Progenitor cell of endocrine pancreas (in vitro differentiated cells): Measurements from ENCODE around the gene POLR3GL. TPM values are rescaled to one million over a fixed set of nuclear protein-coding genes. Genes with fewer than 3 reads are reported as not detected.

Source experiments
- DNase-seq: peaks from one replicate; pipeline ENCODE4 v3.0.0; 2021; ENCODE audit warnings: low spot score; ENCODE audit not compliant: unreplicated experiment
- H3K27ac Mint-ChIP-seq: 2 replicates; pipeline ENCODE4 v1.8.0; 2021; ENCODE audit warnings: mild to moderate bottlenecking, moderate library complexity, mixed read lengths
- H3K27me3 Mint-ChIP-seq: 2 replicates; pipeline ENCODE4 v1.8.0; 2021; ENCODE audit warnings: mixed read lengths
- H3K36me3 Mint-ChIP-seq: 2 replicates; pipeline ENCODE4 v1.8.0; 2022; ENCODE audit warnings: mixed read lengths; ENCODE audit not compliant: insufficient read depth
- H3K4me1 Mint-ChIP-seq: 2 replicates; pipeline ENCODE4 v1.8.0; 2021; ENCODE audit warnings: low read depth, mixed read lengths
- H3K4me3 Mint-ChIP-seq: 2 replicates; pipeline ENCODE4 v1.8.0; 2021; ENCODE audit warnings: low read depth, mild to moderate bottlenecking, moderate library complexity, mixed read lengths
- H3K9me3 Mint-ChIP-seq: 2 replicates; pipeline ENCODE4 v1.8.0; 2021; ENCODE audit warnings: low read depth, mixed read lengths
- total RNA-seq: library from RNA; stranded (reverse); gene quantifications from 2 replicates; pipeline ENCODE4 v1.2.1, GENCODE V29; 2021
- TF ChIP-seq, protein P1 (sequence below): fragments of 200-600 bp; sonication (generic); IDR thresholded peaks from one replicate; pipeline ENCODE4 v1.5.0; 2021; ENCODE audit warnings: antibody characterized with exemption, mild to moderate bottlenecking; ENCODE audit not compliant: unreplicated experiment

POLR3GL gene
- total RNA-seq, 1 donor from 2014 or later = 13.7 TPM

DNA sequence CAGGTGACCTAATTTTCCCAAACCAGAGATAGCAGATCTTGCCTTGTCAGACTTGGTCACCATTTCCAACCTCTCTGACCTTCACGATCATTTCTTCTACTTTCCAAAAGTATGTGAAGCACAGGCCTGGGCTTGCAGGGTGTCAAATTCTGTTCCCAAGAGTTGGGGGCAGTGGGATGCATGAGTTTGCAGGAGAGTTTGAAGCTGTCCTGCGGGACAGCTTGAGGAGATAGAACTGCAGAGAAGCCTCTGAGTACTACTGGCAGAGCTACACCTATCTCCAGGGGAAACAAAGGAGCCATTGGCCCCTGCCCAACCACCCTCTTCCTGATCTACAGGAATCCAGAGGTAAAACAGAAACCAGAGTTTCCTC lies 20.6 kb downstream of the POLR3GL start:
- Mint-ChIP-seq H3K27me3 (no peaks in the 10 kb centered on the region), H3K9me3 (no peaks in the 10 kb centered on the region), H3K36me3 (no peaks in the 10 kb centered on the region), H3K27ac (no peak overlapping the region), H3K4me1 (peaks cover 9% of the 10 kb centered on the region), H3K4me3 (no peak overlapping the region)
- DNase-seq = no peak
- TF ChIP-seq, protein P1, sequence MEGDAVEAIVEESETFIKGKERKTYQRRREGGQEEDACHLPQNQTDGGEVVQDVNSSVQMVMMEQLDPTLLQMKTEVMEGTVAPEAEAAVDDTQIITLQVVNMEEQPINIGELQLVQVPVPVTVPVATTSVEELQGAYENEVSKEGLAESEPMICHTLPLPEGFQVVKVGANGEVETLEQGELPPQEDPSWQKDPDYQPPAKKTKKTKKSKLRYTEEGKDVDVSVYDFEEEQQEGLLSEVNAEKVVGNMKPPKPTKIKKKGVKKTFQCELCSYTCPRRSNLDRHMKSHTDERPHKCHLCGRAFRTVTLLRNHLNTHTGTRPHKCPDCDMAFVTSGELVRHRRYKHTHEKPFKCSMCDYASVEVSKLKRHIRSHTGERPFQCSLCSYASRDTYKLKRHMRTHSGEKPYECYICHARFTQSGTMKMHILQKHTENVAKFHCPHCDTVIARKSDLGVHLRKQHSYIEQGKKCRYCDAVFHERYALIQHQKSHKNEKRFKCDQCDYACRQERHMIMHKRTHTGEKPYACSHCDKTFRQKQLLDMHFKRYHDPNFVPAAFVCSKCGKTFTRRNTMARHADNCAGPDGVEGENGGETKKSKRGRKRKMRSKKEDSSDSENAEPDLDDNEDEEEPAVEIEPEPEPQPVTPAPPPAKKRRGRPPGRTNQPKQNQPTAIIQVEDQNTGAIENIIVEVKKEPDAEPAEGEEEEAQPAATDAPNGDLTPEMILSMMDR = no peak

DNA sequence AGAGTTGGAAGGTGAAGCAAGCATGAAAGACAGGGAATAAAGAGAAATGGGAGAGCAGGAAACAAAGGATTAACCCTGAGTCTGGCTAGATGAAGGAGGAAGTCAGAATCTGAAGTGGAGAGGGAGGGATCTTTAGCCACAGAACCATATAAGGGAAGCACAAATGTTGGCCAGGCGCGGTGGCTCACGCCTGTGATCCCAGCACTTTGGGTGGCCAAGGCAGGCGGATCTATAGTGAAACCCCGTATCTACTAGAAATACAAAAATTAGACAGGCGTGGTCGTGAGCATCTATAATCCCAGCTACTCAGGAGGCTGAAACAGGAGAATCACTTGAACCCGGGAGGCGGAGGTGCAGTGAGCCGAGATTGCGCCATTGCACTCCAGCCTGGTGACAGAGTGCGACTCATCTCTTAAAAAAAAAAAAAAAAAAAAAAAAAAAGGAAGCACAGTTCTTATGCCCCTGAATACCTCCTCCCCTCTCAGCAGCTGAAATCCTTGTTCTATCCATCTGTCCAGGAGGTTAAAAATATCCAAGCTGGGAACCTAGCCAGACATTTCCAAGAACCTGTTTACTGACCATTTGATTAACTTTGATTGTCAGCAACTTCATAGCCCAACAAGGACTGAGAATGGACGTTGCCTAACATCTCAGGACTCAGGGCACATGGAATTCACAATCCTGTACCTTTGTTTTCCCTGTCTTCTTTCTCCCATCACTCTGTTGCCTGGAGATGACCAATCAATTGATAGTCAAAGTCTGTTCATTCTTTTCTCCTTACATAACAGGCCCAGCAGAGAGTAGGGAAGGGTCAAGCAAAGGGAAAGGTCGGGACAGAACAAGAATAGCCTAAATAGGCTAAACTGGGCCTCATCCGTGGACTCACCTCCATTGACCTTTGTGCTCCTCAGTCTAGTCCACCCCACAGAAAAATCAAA lies 21.3 kb downstream of the POLR3GL start:
- no peaks in the 10 kb centered on the region for H3K36me3 Mint-ChIP-seq
- H3K4me1 Mint-ChIP-seq = peaks cover 12% of the 10 kb centered on the region
- no peak for DNase-seq
- H3K27me3 Mint-ChIP-seq = no peaks in the 10 kb centered on the region
- TF ChIP-seq, protein P1 = no peak
- no peaks in the 10 kb centered on the region for H3K9me3 Mint-ChIP-seq
- H3K4me3 Mint-ChIP-seq = no peak overlapping the region
- no peak overlapping the region for H3K27ac Mint-ChIP-seq

DNA sequence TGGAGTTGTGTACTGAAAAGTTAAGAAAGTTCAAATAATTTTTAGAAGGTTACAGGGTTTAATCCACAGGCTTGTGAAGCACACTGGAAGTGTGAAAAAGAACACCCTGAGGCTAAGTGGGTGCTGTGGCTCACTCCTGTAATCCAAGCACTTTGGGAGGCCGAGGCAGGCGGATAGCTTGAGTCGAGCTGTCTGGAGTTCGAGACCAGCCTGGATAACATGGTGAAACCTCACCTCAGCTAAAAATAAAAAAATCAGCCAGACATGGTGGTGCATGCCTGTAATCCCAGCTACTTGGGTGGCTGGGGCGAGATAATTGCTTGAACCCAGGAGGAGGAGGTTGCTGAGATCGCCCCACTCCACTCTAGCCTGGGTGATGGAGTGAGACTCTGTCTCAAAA lies 22.1 kb downstream of the POLR3GL start:
- TF ChIP-seq, protein P1 = no peak
- peaks cover 12% of the 10 kb centered on the region for H3K4me1 Mint-ChIP-seq
- no peak overlapping the region for H3K4me3 Mint-ChIP-seq
- no peak for DNase-seq
- no peak overlapping the region for H3K27ac Mint-ChIP-seq
- no peaks in the 10 kb centered on the region for H3K27me3 Mint-ChIP-seq
- H3K36me3 Mint-ChIP-seq = no peaks in the 10 kb centered on the region
- no peaks in the 10 kb centered on the region for H3K9me3 Mint-ChIP-seq

DNA sequence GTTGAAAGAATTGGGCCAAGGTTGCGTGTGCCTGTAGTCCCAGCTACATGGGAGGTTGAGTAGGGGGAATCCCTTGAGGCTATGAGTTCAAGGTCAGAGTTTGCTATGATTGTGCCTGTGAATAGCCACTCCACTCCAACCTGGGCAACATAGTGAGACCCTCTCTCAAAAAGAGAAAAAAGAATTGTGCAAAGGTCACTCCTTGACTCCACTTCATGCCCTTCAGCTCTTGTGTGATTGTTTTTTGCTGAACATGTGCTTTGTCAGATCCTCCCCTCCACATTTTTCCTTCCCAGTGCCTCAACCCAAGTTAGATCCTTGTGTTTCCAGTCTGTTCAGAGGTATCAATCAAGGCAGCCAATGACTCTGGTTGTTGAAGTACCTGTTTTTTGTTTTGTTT lies 23.4 kb downstream of the POLR3GL start:
- TF ChIP-seq, protein P1 = no peak
- no peak for DNase-seq
- Mint-ChIP-seq H3K36me3 (peaks cover 6% of the 10 kb centered on the region), H3K27me3 (no peaks in the 10 kb centered on the region), H3K27ac (no peak overlapping the region), H3K4me1 (peaks cover 12% of the 10 kb centered on the region), H3K9me3 (no peaks in the 10 kb centered on the region), H3K4me3 (no peak overlapping the region)

DNA sequence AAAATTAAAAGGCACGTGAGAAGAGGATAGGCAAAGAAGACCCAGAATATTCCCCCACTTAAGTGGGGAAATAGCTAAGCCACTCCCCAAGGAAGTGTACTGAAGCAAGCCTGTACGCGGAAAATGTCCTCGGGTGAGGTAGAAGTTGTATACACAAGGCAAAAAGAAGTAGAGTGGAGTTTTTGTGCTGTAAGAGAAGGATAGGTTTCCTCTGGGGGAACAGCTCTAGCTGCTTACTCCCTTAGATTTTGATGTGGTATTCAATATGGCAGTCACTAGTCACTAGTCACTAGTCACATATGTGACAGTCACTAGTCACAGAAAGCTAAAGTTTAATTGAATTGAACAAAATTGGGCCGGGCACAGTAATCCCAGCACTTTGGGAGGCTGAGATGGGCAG lies 24.3 kb downstream of the POLR3GL start:
- no peak for DNase-seq
- peaks cover 13% of the 10 kb centered on the region for H3K4me1 Mint-ChIP-seq
- H3K4me3 Mint-ChIP-seq = no peak overlapping the region
- no peak overlapping the region for H3K27ac Mint-ChIP-seq
- H3K36me3 Mint-ChIP-seq = peaks cover 12% of the 10 kb centered on the region
- no peaks in the 10 kb centered on the region for H3K27me3 Mint-ChIP-seq
- TF ChIP-seq, protein P1 = no peak
- H3K9me3 Mint-ChIP-seq = no peaks in the 10 kb centered on the region
